Stimulated activated memory B cell treated with anti-CD40 and anti-IgM and Interleukin-4, amounts not matched to agents 10 μg/mL and 1 μg/mL and 100 μg/mL, for 72 hours (primary cell): ENCODE measurements around the gene TIMM44.

Source experiments
- ATAC-seq: fragments of 150-1000 bp; cut with Tn5 transposase; 2 replicates; pipeline ENCODE4 v1.10.0; 2021
- H3K27ac Mint-ChIP-seq: one replicate; pipeline ENCODE4 v1.8.0; 2022; ENCODE audit warnings: mild to moderate bottlenecking, mixed read lengths
- H3K27me3 Mint-ChIP-seq: one replicate; pipeline ENCODE4 v1.8.0; 2022; ENCODE audit warnings: mixed read lengths
- H3K36me3 Mint-ChIP-seq: one replicate; pipeline ENCODE4 v1.8.0; 2022; ENCODE audit warnings: mixed read lengths
- H3K4me1 Mint-ChIP-seq: one replicate; pipeline ENCODE4 v1.8.0; 2022; ENCODE audit warnings: mixed read lengths
- H3K4me3 Mint-ChIP-seq: one replicate; pipeline ENCODE4 v1.8.0; 2022; ENCODE audit warnings: mild to moderate bottlenecking, moderate library complexity, mixed read lengths
- H3K9me3 Mint-ChIP-seq: one replicate; pipeline ENCODE4 v1.8.0; 2022; ENCODE audit warnings: mixed read lengths

The TIMM44 gene

GRCh38 chr19:7926727-7927604 lies 16.5 kb downstream of the TIMM44 start:
- Mint-ChIP-seq H3K4me1 (peaks cover 28% of the 10 kb centered on the region), H3K27ac (no peak overlapping the region), H3K27me3 (no peaks in the 10 kb centered on the region), H3K9me3 (no peaks in the 10 kb centered on the region), H3K4me3 (peak overlapping the region; percentile 77), H3K36me3 (peaks cover 32% of the 10 kb centered on the region)
- ATAC-seq: no peak

- Mint-ChIP-seq H3K4me1 (peaks cover 36% of the 10 kb centered on the region), H3K27ac (no peak within 1 kb of the TSS), H3K9me3 (no peaks in the 10 kb centered on the region), H3K4me3 (peak within 1 kb of the TSS; percentile 77), H3K36me3 (peaks cover 26% of the 10 kb centered on the region), H3K27me3 (no peaks in the 10 kb centered on the region)
- peak; percentile 59 for ATAC-seq
Observed at GRCh38 chr19:7926021-7926726, 17.3 kb downstream of the TIMM44 start, which contains the start of gene CTXN1. Gene CTXN1 (minus strand): TSS chr19:7926135. CDS start chr19:7925538, 597 bp downstream.

GRCh38 chr19:7925171-7925851 lies 18.2 kb downstream of the TIMM44 start:
- H3K4me1 Mint-ChIP-seq: peaks cover 43% of the 10 kb centered on the region
- peaks cover 20% of the 10 kb centered on the region for H3K36me3 Mint-ChIP-seq
- H3K27ac Mint-ChIP-seq: no peak overlapping the region
- ATAC-seq: peak; percentile 2
- peak overlapping the region; percentile 76 for H3K4me3 Mint-ChIP-seq
- no peaks in the 10 kb centered on the region for H3K27me3 Mint-ChIP-seq
- H3K9me3 Mint-ChIP-seq: no peaks in the 10 kb centered on the region

- no peaks in the 10 kb centered on the region for H3K9me3 Mint-ChIP-seq
- no peak for ATAC-seq
- H3K4me3 Mint-ChIP-seq: peak overlapping the region; percentile 41
- no peak overlapping the region for H3K27ac Mint-ChIP-seq
- H3K36me3 Mint-ChIP-seq: peaks cover 20% of the 10 kb centered on the region
- peaks cover 5% of the 10 kb centered on the region for H3K27me3 Mint-ChIP-seq
- H3K4me1 Mint-ChIP-seq: peaks cover 47% of the 10 kb centered on the region
Observed at GRCh38 chr19:7924651-7925170, 18.8 kb downstream of the TIMM44 start.

GRCh38 chr19:7924241-7924640 lies 19.2 kb downstream of the TIMM44 start:
- no peak overlapping the region for H3K27ac Mint-ChIP-seq
- peaks cover 9% of the 10 kb centered on the region for H3K27me3 Mint-ChIP-seq
- peaks cover 20% of the 10 kb centered on the region for H3K36me3 Mint-ChIP-seq
- no peak for ATAC-seq
- no peaks in the 10 kb centered on the region for H3K9me3 Mint-ChIP-seq
- peak overlapping the region; percentile 50 for H3K4me3 Mint-ChIP-seq
- H3K4me1 Mint-ChIP-seq: peaks cover 47% of the 10 kb centered on the region

- H3K27ac Mint-ChIP-seq: peak overlapping the region; percentile 3
- H3K36me3 Mint-ChIP-seq: peaks cover 20% of the 10 kb centered on the region
- ATAC-seq: no peak
- H3K4me1 Mint-ChIP-seq: peaks cover 43% of the 10 kb centered on the region
- H3K27me3 Mint-ChIP-seq: peaks cover 12% of the 10 kb centered on the region
- no peaks in the 10 kb centered on the region for H3K9me3 Mint-ChIP-seq
- H3K4me3 Mint-ChIP-seq: peak overlapping the region; percentile 25
Observed at GRCh38 chr19:7923295-7924191, 19.9 kb downstream of the TIMM44 start.

GRCh38 chr19:7922836-7923195 lies 20.6 kb downstream of the TIMM44 start:
- Mint-ChIP-seq H3K27ac (peak overlapping the region; percentile 3), H3K4me3 (peak overlapping the region; percentile 25)

GRCh38 chr19:7921967-7922835 lies 21.3 kb downstream of the TIMM44 start:
- Mint-ChIP-seq H3K4me1 (peaks cover 56% of the 10 kb centered on the region), H3K4me3 (no peak overlapping the region), H3K27me3 (peaks cover 23% of the 10 kb centered on the region), H3K9me3 (no peaks in the 10 kb centered on the region), H3K36me3 (peaks cover 15% of the 10 kb centered on the region), H3K27ac (no peak overlapping the region)
- ATAC-seq: no peak

More at GRCh38 chr19:7922836-7923195, 20.6 kb downstream of the TIMM44 start:
- H3K9me3 Mint-ChIP-seq: no peaks in the 10 kb centered on the region
- H3K27me3 Mint-ChIP-seq: peaks cover 19% of the 10 kb centered on the region
- ATAC-seq: no peak
- peaks cover 19% of the 10 kb centered on the region for H3K36me3 Mint-ChIP-seq
- H3K4me1 Mint-ChIP-seq: peaks cover 50% of the 10 kb centered on the region

GRCh38 chr19:7921302-7921966 lies 22.0 kb downstream of the TIMM44 start:
- peaks cover 23% of the 10 kb centered on the region for H3K27me3 Mint-ChIP-seq
- H3K9me3 Mint-ChIP-seq: no peaks in the 10 kb centered on the region
- peak overlapping the region; percentile 87 for H3K4me3 Mint-ChIP-seq
- peak overlapping the region; percentile 69 for H3K27ac Mint-ChIP-seq
- ATAC-seq: no peak
- peaks cover 57% of the 10 kb centered on the region for H3K4me1 Mint-ChIP-seq
- peaks cover 15% of the 10 kb centered on the region for H3K36me3 Mint-ChIP-seq

- H3K9me3 Mint-ChIP-seq: no peaks in the 10 kb centered on the region
- H3K27me3 Mint-ChIP-seq: peaks cover 26% of the 10 kb centered on the region
- peaks cover 15% of the 10 kb centered on the region for H3K36me3 Mint-ChIP-seq
- peak overlapping the region; percentile 69 for H3K27ac Mint-ChIP-seq
- H3K4me3 Mint-ChIP-seq: peak overlapping the region; percentile 87
- peaks cover 58% of the 10 kb centered on the region for H3K4me1 Mint-ChIP-seq
- ATAC-seq: peak; percentile 84
Observed at GRCh38 chr19:7920519-7921301, 22.8 kb downstream of the TIMM44 start.

GRCh38 chr19:7919610-7920518 lies 23.6 kb downstream of the TIMM44 start, which contains the start of gene SNAPC2:
Gene SNAPC2 (plus strand): TSS chr19:7920338. CDS start chr19:7920367, 29 bp downstream.
- ATAC-seq: peak; percentile 82
- peaks cover 35% of the 10 kb centered on the region for H3K27me3 Mint-ChIP-seq
- peak within 1 kb of the TSS; percentile 69 for H3K27ac Mint-ChIP-seq
- peaks cover 15% of the 10 kb centered on the region for H3K36me3 Mint-ChIP-seq
- H3K4me3 Mint-ChIP-seq: peak within 1 kb of the TSS; percentile 87
- no peaks in the 10 kb centered on the region for H3K9me3 Mint-ChIP-seq
- H3K4me1 Mint-ChIP-seq: peaks cover 63% of the 10 kb centered on the region
